ENCODE data around the gene EDEM2.
A peak's percentile ranks its signal among the peaks of the same experiment; 100 is the strongest.
"Not testable (repeated sequence)": the region's sequence is repeated elsewhere in the genome, so short reads cannot be mapped to it uniquely, and the experiment has no call there.

Gene EDEM2

DNA sequence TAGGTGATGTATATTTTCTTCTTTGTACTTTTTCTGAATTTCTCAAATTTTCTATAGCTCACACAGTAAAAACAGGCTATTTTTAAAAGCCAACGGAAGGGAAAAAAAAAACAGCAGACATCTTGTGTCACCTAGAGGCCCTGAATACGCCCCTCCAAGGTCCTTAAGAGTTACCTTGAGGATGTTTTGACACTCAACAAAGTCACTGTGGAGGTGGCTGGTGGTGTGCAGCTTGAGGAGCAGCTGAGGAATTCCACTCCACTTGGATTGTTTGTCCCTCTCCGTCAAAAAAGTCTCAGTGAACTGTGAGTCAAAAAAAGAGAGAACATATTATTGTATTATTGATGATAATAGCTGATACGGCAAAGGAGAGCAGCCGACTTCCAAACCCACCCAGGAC lies 69.3 kb downstream of the EDEM2 start:
- Histone ChIP-seq H2BK120ac (ENCODE audit: insufficient read depth, low read length, poor library complexity) (no peak overlapping the region), H4K12ac (ENCODE audit: low read depth, low read length) (no peak overlapping the region), H3K4me3 (ENCODE audit: low read depth, low read length) (no peak overlapping the region), H3K4ac (ENCODE audit: low read depth, low read length) (no peak overlapping the region), H4K91ac (ENCODE audit: low read depth, low read length) (no peak overlapping the region), H4K8ac (ENCODE audit: low read depth, low read length) (no peak overlapping the region), H3K4me2 (ENCODE audit: low read length) (no peak overlapping the region), H3K14ac (ENCODE audit: low read length) (no peak overlapping the region), H3K79me1 (ENCODE audit: low read length) (no peaks in the 10 kb centered on the region), H3K36me3 (ENCODE audit: control insufficient read depth in 1 of 2, insufficient read depth in 2 of 2, low read length in 2 of 2) (peaks cover 9 to 14% of the 10 kb centered on the region in 2 experiments), H2AK5ac (ENCODE audit: low read length) (no peak overlapping the region), H3K23ac (ENCODE audit: low read length) (no peak overlapping the region), H3K9me3 (ENCODE audit: insufficient read depth, low read depth, low read length) (peaks cover 5% of the 10 kb centered on the region), H3K27me3 (ENCODE audit: insufficient read depth, low read length) (no peaks in the 10 kb centered on the region), H2AFZ (ENCODE audit: insufficient read depth, low read length, poor library complexity) (no peak overlapping the region), H3K27ac (ENCODE audit: low read depth, low read length) (no peak overlapping the region), H3K79me2 (ENCODE audit: control insufficient read depth, insufficient read depth, low read length, poor library complexity) (peaks cover 6% of the 10 kb centered on the region), H2BK5ac (ENCODE audit: low read depth, low read length, poor library complexity) (no peak overlapping the region), H3K4me1 (ENCODE audit: control insufficient read depth in 1 of 2, insufficient read depth in 2 of 2, low read length in 2 of 2) (no peaks in the 10 kb centered on the region), H3K18ac (ENCODE audit: low read length) (no peak overlapping the region), H2BK12ac (ENCODE audit: low read length) (no peak overlapping the region), H3K9ac (ENCODE audit: low read length) (no peak overlapping the region)
- DNase-seq, result no peak
- no CpG with 5 or more reads among the region's 5 CpGs for WGBS (ENCODE audit: extremely low coverage, insufficient coverage, insufficient read length)

GRCh38 chr20:35077341-35077740 lies 69.8 kb downstream of the EDEM2 start:
- no peak overlapping the region for H2BK12ac ChIP-seq (ENCODE audit: low read length)
- no peak overlapping the region for H3K4me2 ChIP-seq (ENCODE audit: low read length)
- no peak overlapping the region for H3K4me3 ChIP-seq (ENCODE audit: low read depth, low read length)
- no peak overlapping the region for H3K9ac ChIP-seq (ENCODE audit: low read length)
- H3K79me1 ChIP-seq (ENCODE audit: low read length), result no peaks in the 10 kb centered on the region
- no peaks in the 10 kb centered on the region for H3K27me3 ChIP-seq (ENCODE audit: insufficient read depth, low read length)
- H3K9me3 ChIP-seq (ENCODE audit: insufficient read depth, low read depth, low read length), result peaks cover 5% of the 10 kb centered on the region
- no peak overlapping the region for H3K18ac ChIP-seq (ENCODE audit: low read length)
- no peak overlapping the region for H4K91ac ChIP-seq (ENCODE audit: low read depth, low read length)
- no peak overlapping the region for H3K4ac ChIP-seq (ENCODE audit: low read depth, low read length)
- peaks cover 9 to 14% of the 10 kb centered on the region in 2 experiments for H3K36me3 ChIP-seq (ENCODE audit: control insufficient read depth in 1 of 2, insufficient read depth in 2 of 2, low read length in 2 of 2)
- no peak overlapping the region for H2AFZ ChIP-seq (ENCODE audit: insufficient read depth, low read length, poor library complexity)
- no peak overlapping the region for H3K14ac ChIP-seq (ENCODE audit: low read length)
- no peak overlapping the region for H3K27ac ChIP-seq (ENCODE audit: low read depth, low read length)
- no peak overlapping the region for H2AK5ac ChIP-seq (ENCODE audit: low read length)
- H4K12ac ChIP-seq (ENCODE audit: low read depth, low read length), result no peak overlapping the region
- H3K79me2 ChIP-seq (ENCODE audit: control insufficient read depth, insufficient read depth, low read length, poor library complexity), result peaks cover 6% of the 10 kb centered on the region
- H3K4me1 ChIP-seq (ENCODE audit: control insufficient read depth in 1 of 2, insufficient read depth in 2 of 2, low read length in 2 of 2), result no peaks in the 10 kb centered on the region
- no peak overlapping the region for H2BK5ac ChIP-seq (ENCODE audit: low read depth, low read length, poor library complexity)
- no CpG with 5 or more reads among the region's 5 CpGs for WGBS (ENCODE audit: extremely low coverage, insufficient coverage, insufficient read length)
- no peak overlapping the region for H4K8ac ChIP-seq (ENCODE audit: low read depth, low read length)
- no peak for DNase-seq
- H2BK120ac ChIP-seq (ENCODE audit: insufficient read depth, low read length, poor library complexity), result no peak overlapping the region
- H3K23ac ChIP-seq (ENCODE audit: low read length), result no peak overlapping the region

- not testable (repeated sequence) for H2AFZ ChIP-seq (ENCODE audit: insufficient read depth, low read length, poor library complexity); H3K27me3 ChIP-seq (ENCODE audit: insufficient read depth, low read length); H3K36me3 ChIP-seq (ENCODE audit: control insufficient read depth in 1 of 2, insufficient read depth in 2 of 2, low read length in 2 of 2); H4K8ac ChIP-seq (ENCODE audit: low read depth, low read length); H3K27ac ChIP-seq (ENCODE audit: low read depth, low read length); H3K9ac ChIP-seq (ENCODE audit: low read length); H3K18ac ChIP-seq (ENCODE audit: low read length); H2BK12ac ChIP-seq (ENCODE audit: low read length); DNase-seq; H3K14ac ChIP-seq (ENCODE audit: low read length); H3K4ac ChIP-seq (ENCODE audit: low read depth, low read length); H4K91ac ChIP-seq (ENCODE audit: low read depth, low read length); H3K79me2 ChIP-seq (ENCODE audit: control insufficient read depth, insufficient read depth, low read length, poor library complexity); H3K9me3 ChIP-seq (ENCODE audit: insufficient read depth, low read depth, low read length); H2AK5ac ChIP-seq (ENCODE audit: low read length); H3K4me2 ChIP-seq (ENCODE audit: low read length); H3K23ac ChIP-seq (ENCODE audit: low read length); H2BK5ac ChIP-seq (ENCODE audit: low read depth, low read length, poor library complexity); H3K4me1 ChIP-seq (ENCODE audit: control insufficient read depth in 1 of 2, insufficient read depth in 2 of 2, low read length in 2 of 2); H2BK120ac ChIP-seq (ENCODE audit: insufficient read depth, low read length, poor library complexity); H3K79me1 ChIP-seq (ENCODE audit: low read length); H4K12ac ChIP-seq (ENCODE audit: low read depth, low read length); H3K4me3 ChIP-seq (ENCODE audit: low read depth, low read length)
- WGBS (ENCODE audit: extremely low coverage, insufficient coverage, insufficient read length), result no CpG with 5 or more reads among the region's 8 CpGs
Measured at GRCh38 chr20:35071436-35072153, 75.5 kb downstream of the EDEM2 start.

- no peak overlapping the region for H3K27ac ChIP-seq (ENCODE audit: low read depth, low read length)
- H4K91ac ChIP-seq (ENCODE audit: low read depth, low read length), result no peak overlapping the region
- no peak overlapping the region for H4K12ac ChIP-seq (ENCODE audit: low read depth, low read length)
- H2BK5ac ChIP-seq (ENCODE audit: low read depth, low read length, poor library complexity), result peak overlapping the region; percentile 10
- no CpG with 5 or more reads among the region's 6 CpGs for WGBS (ENCODE audit: extremely low coverage, insufficient coverage, insufficient read length)
- H3K18ac ChIP-seq (ENCODE audit: low read length), result no peak overlapping the region
- H3K23ac ChIP-seq (ENCODE audit: low read length), result no peak overlapping the region
- no peaks in the 10 kb centered on the region for H3K79me1 ChIP-seq (ENCODE audit: low read length)
- H3K9me3 ChIP-seq (ENCODE audit: insufficient read depth, low read depth, low read length), result no peaks in the 10 kb centered on the region
- H3K4me2 ChIP-seq (ENCODE audit: low read length), result no peak overlapping the region
- peaks cover 14% of the 10 kb centered on the region in 2 experiments for H3K36me3 ChIP-seq (ENCODE audit: control insufficient read depth in 1 of 2, insufficient read depth in 2 of 2, low read length in 2 of 2)
- H3K4me1 ChIP-seq (ENCODE audit: control insufficient read depth in 1 of 2, insufficient read depth in 2 of 2, low read length in 2 of 2), result peaks cover 2% of the 10 kb centered on the region in 2 experiments
- H2BK12ac ChIP-seq (ENCODE audit: low read length), result no peak overlapping the region
- no peak overlapping the region for H2AFZ ChIP-seq (ENCODE audit: insufficient read depth, low read length, poor library complexity)
- H3K14ac ChIP-seq (ENCODE audit: low read length), result no peak overlapping the region
- H2AK5ac ChIP-seq (ENCODE audit: low read length), result no peak overlapping the region
- DNase-seq, result peak; percentile 26 to 67
- no peak overlapping the region for H4K8ac ChIP-seq (ENCODE audit: low read depth, low read length)
- peak overlapping the region; percentile 37 for H2BK120ac ChIP-seq (ENCODE audit: insufficient read depth, low read length, poor library complexity)
- no peaks in the 10 kb centered on the region for H3K27me3 ChIP-seq (ENCODE audit: insufficient read depth, low read length)
- H3K4ac ChIP-seq (ENCODE audit: low read depth, low read length), result peak overlapping the region; percentile 57
- no peak overlapping the region for H3K9ac ChIP-seq (ENCODE audit: low read length)
- no peak overlapping the region for H3K4me3 ChIP-seq (ENCODE audit: low read depth, low read length)
- H3K79me2 ChIP-seq (ENCODE audit: control insufficient read depth, insufficient read depth, low read length, poor library complexity), result no peaks in the 10 kb centered on the region
Measured at GRCh38 chr20:35066194-35066593, 80.9 kb downstream of the EDEM2 start.

All from trophoblast cell (in vitro differentiated cells and primary cell).